GM19240 (cell line): ENCODE data around the gene SLC12A9.
"Not testable (repeated sequence)": the region's sequence is repeated elsewhere in the genome, so short reads cannot be mapped to it uniquely, and the experiment has no call there.

Experiments
- DNase-seq: peaks from one replicate; pipeline ENCODE4 v3.0.0; 2011; ENCODE audit warnings: low spot score; ENCODE audit not compliant: insufficient read length

Gene SLC12A9

DNA sequence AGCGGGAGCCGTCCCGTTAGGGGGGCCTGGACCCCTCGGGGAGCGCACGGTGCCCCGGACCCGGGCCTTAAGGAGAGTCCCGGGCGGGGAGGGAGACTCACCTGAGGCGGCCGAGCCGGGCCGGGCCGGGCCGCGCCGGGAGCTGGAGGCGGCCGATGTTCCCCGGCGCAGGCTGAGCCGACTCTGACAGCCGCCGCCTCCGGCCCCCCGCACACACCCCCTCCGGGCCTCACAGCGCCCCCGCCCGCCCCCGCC, 43.1 kb downstream of the SLC12A9 start, which contains the start of gene ACHE:
ACHE (minus strand) TSS at position 188 of the 255 bp plus-strand sequence. CDS start 1,656 bp downstream, outside the sequence.
- DNase-seq, result no peak

DNA sequence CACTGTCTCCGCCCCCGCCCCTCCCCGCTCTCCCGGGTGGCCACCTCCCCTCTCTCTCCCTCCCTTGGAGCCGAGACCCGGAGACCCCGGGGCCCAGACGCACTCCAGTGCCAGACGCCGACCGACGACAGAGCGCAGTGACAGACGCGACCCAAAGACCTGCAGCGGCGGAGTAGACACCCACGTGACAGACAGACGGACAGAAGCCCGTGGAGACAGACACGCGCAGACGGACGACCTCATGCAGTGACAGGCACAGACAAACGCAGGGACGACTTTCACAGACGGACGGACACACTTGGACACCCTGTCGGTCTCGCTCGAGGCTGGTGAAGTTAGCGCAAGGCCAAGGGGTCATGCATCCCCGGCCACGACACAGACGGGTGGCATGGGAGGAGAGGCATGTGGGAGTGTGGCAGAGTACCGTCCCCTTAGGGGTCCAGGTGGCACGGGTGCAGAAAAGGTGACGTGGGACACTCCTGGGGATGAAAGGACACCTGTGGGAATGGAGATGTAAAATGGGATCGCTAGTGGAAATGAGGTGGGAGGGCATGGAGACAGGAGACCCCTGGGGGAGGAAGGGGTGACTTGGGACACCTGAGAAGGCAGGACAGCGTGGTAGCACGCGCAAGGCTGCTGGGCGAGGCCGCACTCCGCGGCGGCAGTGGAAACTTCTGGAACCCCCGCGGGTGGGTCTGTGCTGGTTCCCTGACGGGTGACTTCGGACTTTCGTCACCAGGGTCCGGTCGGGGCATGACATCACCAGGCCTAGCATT, 43.6 kb downstream of the SLC12A9 start:
- DNase-seq, result no peak

DNA sequence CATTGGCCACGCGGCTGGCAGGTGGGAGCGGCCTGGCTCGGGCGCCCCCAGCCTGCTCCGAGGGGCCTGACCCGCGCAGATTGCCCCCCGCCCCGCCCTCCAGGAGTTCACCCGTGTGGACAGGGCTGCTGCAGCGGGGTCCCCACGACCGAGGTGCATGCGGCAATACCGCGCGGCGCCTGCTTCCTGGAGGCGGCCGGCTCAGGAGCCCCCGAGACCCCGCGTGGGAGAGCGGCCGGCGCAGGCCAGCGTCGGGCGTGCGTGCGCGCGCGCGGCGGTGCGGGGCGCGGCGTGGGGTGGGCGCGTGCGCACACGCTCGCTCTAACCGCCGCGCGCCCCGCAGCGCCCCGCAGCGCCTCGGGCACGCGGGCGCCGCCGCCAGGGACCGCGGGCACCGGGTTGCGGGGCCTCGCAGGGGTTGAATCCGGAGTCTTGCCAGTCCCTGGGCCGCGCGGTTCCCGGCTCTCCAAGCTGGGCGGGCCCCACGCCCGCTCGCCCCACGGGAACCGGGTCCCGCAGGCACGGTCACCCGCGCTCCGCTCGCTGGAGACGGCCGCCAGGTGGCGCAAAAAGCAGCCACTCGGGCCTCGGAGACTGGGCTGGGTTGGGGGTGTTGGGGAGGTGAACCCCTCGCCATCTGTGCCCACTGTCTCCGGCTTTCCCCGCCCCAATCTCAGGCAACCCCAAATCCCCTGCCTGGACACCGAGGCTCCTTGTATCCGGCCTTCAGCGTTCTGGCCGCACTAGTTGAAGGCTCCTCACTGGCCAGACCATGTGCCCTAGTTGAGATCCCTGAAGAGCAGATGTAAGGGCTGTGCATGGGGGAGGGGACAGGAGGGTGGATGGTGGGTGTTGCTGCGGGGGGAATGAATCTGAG, 44.5 kb downstream of the SLC12A9 start:
- DNase-seq, result no peak

- DNase-seq, result no peak
Observed at GRCh38 chr7:100897772-100898454, 45.4 kb downstream of the SLC12A9 start.

GRCh38 chr7:100899432-100899831, 46.9 kb downstream of the SLC12A9 start:
- DNase-seq, result no peak

DNA sequence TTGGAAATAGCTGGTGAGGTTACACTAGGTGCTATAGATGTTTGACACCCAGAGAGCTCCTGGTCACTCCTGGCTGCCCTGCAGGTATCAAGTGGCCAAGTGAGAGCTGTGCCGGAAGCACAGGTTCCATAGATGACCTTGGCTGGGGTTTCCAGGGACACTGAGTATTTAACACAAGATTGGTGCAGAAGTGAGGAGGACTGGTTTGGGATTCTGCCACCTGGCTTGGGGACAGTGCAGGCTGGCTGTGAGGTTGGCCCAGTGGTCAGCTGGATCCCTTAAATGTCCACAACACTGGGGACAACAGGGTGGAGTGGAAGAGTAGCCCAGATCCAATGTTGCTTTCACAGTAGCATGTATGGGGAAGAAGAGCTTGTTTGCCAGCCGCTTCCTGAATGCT, 48.5 kb downstream of the SLC12A9 start:
- no peak for DNase-seq

DNA sequence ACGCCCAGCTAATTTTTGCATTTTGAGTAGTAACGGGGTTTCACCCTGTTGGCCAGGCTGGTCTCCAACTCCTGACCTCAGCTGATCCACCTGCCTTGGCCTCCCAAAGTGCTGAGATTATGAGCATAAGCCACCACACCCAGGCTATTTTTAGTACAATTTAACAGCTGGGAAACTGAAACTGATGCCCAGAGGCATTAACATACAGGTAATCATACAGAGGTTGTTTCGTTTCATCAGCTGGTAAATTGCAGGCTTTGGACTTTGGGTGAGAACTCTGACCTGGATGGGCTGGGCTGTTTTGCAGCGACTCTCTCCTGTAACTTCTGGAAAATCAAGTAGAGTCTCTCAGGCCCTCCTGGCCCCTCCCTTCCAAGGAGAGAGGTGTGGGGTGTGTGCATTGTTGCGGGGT, 49.4 kb downstream of the SLC12A9 start:
- no peak for DNase-seq

- DNase-seq, result no peak
Observed at GRCh38 chr7:100902638-100903037, 50.1 kb downstream of the SLC12A9 start.

DNA sequence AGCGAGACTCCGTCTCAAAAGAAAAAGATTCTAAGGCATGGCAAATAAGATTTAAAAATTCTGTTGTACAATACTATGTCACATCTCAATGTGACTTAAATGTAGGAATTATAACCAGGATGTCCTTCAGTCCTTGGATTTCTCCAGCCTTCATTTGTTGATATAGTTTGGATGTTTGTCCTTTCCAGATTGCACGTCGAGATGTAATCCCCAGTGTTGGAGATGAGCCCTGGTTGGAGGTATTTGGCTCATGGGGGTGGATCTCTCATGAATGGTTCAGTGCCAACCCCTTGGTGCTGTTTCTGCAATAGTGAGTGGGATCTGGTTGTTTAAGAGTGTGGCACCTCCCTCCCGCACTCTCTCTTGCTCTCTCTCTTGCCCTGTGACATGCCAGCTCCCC, 56.0 kb downstream of the SLC12A9 start:
- DNase-seq, result no peak

DNA sequence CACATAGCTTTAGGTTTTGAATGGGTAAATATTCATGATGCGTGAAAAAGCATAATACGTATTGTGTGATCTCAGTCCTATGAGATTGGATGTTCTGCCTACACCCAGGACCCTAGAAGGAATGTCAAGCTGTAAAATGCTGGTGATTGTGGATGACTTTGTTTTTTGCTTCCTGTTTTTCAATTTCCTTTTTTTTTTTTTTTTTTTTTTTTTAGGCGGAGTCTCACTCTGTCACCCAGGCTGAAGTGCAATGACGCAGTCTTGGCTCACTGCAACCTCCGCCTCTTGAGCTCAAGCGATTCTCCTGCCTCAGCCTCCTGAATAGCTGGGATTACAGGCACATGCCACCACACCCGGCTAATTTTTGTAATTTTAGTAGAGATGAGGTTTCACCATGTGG, 57.9 kb downstream of the SLC12A9 start:
- not testable (repeated sequence) for DNase-seq

DNA sequence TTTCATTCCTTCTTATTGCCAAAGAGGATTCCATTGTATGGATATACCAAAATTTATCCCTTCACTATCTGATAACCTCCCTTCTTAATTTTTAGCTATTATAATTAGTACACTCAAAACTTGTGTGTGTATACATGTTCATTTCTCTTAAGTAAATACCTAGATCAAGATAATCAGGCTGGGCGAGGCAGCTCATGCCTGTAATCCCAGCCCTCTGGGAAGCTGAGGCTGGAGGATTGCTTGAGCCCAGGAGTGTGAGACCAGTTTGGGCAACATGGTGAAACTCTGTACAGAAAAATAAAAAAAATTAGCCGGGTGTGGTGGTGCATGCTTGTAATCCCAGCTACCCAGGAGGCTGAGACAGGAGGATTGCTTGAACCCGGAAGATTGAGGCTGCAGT, 59.0 kb downstream of the SLC12A9 start:
- no peak for DNase-seq

DNA sequence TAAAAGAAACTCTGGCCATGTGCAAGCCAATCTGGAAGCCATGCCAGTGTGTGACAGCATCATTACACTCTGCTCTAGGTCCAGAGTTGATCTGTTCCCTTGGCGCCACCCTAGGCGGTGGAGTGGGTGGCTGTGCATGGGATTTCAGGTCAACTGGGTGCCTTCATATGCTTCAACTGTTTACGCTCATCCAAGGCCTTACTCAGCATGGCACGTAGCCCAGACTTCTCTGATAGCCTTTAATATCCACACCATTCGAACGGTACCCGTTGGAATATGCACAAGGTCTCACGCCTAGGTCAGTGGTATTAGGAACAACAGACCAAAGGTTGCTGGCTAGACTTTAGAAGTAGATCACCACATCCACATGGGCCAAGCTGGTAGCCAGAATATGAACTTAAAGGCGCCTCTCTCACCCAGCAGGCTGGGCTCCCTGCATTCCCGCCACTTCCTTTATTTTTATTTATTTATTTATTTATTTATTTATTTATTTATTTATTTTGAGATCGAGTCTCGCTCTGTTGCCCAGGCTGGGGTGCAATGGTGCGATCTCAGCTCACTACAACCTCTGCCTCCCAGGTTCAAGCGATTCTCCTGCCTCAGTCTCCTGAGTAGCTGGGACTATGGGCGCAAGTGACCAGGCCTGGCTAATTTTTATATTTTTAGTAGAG, 61.8 kb downstream of the SLC12A9 start:
- DNase-seq, result no peak

DNA sequence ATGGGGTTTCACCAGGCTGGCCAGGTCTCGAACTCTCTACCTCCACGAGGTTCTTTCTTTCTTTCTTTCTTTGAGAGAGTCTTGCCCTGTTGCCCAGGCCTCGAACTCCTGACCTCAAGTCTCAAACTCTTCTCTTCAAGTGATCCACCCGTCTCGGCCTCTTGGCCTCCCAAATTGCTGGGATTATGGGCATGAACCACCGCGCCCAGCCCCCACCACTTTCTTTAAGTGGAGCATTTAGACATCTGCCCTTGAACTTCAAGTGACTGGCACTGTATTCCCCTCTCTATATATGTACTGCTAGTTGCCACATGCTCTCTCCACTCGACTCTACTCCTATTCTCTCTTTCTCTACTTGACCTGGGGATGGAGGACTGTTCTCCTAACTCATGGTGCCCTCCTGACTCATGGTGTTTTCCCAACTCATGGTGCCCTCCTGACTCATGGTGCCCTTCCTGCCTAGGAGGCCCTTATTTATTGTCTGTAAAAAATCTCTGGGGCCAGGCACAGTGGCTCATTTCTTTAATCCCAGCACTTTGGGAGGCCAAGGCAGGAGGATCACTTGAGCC, 62.5 kb downstream of the SLC12A9 start:
- no peak for DNase-seq
